Measurements from ENCODE around the gene ARMH1. TPM values are rescaled to one million over a fixed set of nuclear protein-coding genes. Genes with fewer than 3 reads are reported as not detected.

The ARMH1 gene
- total RNA-seq, 1 experiment from 2014 or later, result 0.65 TPM

DNA sequence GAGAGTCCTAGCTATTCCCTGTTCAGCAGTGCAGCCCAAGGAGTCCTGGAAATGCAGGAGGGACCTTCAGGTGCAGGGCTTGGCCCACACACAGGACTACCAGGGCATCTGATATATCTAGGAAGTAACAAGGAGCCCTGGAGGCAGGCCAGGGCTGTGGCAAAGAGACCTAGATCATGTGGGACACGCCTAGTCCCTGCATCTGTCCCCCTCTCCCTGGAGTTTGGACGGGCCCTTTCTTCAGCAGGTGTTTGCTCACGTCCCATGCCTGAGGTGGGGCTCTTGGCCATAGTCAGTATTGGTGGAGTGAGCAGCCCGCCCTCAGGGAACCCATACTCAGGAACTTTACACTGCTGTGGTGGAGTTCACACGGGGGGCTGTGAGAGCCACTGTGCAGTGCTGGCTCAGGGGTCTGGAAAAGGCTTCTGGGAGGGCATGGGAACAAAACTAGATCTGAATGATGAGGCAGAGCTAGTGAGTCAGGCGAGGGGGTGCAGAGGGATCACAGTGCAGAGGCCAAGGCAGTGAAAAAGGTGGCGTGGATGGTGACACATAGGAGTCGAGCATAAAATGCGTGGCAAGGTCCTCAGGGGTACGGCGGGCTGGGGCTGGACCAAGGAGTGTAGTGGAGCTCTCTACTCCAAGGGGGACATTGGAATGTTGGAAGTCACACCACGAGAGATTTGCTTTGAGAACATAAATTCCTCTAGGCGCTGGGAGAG lies 25.8 kb upstream of the ARMH1 start:
- Mint-ChIP-seq H3K4me3 (ENCODE audit: unreplicated experiment) (no peak overlapping the region), H3K27me3 (ENCODE audit: insufficient read depth, unreplicated experiment) (no peaks in the 10 kb centered on the region), H3K9me3 (ENCODE audit: unreplicated experiment) (no peaks in the 10 kb centered on the region), H3K36me3 (ENCODE audit: insufficient read depth, unreplicated experiment) (peaks cover 45% of the 10 kb centered on the region), H3K27ac (ENCODE audit: low read depth, unreplicated experiment) (peak overlapping the region; percentile 5), H3K4me1 (ENCODE audit: insufficient read depth, unreplicated experiment) (no peaks in the 10 kb centered on the region)
- no peak for DNase-seq (ENCODE audit: unreplicated experiment)
- ChIA-PET CTCF (interaction anchor here (0.6 to 0.8 kb wide), 4 partner anchors 43 to 607 kb away, joined by 3 to 4 read pairs (median 3); no protein-coding TSS in a partner anchor), POLR2A (interaction anchor here (1.2 kb wide), 1 partner anchor 26 kb away, joined by 3 read pairs; the partner anchor contains the start of genes ARMH1 and TMEM53)
- BruUV-seq (replicated peaks), result no TSS peak
- intact Hi-C loops (cut with micrococcal nuclease), result no loop called here
- TF ChIP-seq, protein P1, sequence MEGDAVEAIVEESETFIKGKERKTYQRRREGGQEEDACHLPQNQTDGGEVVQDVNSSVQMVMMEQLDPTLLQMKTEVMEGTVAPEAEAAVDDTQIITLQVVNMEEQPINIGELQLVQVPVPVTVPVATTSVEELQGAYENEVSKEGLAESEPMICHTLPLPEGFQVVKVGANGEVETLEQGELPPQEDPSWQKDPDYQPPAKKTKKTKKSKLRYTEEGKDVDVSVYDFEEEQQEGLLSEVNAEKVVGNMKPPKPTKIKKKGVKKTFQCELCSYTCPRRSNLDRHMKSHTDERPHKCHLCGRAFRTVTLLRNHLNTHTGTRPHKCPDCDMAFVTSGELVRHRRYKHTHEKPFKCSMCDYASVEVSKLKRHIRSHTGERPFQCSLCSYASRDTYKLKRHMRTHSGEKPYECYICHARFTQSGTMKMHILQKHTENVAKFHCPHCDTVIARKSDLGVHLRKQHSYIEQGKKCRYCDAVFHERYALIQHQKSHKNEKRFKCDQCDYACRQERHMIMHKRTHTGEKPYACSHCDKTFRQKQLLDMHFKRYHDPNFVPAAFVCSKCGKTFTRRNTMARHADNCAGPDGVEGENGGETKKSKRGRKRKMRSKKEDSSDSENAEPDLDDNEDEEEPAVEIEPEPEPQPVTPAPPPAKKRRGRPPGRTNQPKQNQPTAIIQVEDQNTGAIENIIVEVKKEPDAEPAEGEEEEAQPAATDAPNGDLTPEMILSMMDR (IDR thresholded peaks at IDR 0.05; ENCODE audit: unreplicated experiment), result no peak

DNA sequence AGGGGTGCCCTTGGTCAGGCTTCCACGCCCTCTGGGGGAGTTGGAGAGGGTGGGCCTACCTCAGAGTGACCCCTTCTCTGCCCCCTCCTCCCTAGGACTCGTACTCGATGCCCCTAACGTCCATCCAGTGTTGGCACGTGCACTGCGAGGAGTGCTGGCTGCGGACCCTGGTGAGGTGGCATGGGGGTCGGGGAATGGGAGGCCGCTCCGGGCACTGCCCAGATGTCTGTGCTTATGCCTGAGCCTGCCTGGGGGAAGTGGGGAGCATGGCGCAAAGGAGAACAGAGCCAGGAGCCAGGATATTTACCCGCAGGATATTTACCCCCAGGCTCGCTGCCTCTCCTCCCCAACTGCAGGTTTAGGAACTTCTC lies 24.7 kb upstream of the ARMH1 start:
- TF ChIP-seq, protein P1 (IDR thresholded peaks at IDR 0.05; ENCODE audit: unreplicated experiment), result no peak
- BruUV-seq (replicated peaks), result no TSS peak
- POLR2A ChIA-PET, result no interaction called here
- Mint-ChIP-seq H3K36me3 (ENCODE audit: insufficient read depth, unreplicated experiment) (peaks cover 37% of the 10 kb centered on the region), H3K4me3 (ENCODE audit: unreplicated experiment) (no peak overlapping the region), H3K27me3 (ENCODE audit: insufficient read depth, unreplicated experiment) (no peaks in the 10 kb centered on the region), H3K27ac (ENCODE audit: low read depth, unreplicated experiment) (no peak overlapping the region), H3K9me3 (ENCODE audit: unreplicated experiment) (no peaks in the 10 kb centered on the region), H3K4me1 (ENCODE audit: insufficient read depth, unreplicated experiment) (no peaks in the 10 kb centered on the region)
- DNase-seq (ENCODE audit: unreplicated experiment), result no peak
- CTCF ChIA-PET, result interaction anchor here (1.2 to 4.4 kb wide), 3 partner anchors 9 to 614 kb away, joined by 3 to 70 read pairs (median 63); no protein-coding TSS in a partner anchor
- intact Hi-C loops (cut with micrococcal nuclease), result no loop called here

DNA sequence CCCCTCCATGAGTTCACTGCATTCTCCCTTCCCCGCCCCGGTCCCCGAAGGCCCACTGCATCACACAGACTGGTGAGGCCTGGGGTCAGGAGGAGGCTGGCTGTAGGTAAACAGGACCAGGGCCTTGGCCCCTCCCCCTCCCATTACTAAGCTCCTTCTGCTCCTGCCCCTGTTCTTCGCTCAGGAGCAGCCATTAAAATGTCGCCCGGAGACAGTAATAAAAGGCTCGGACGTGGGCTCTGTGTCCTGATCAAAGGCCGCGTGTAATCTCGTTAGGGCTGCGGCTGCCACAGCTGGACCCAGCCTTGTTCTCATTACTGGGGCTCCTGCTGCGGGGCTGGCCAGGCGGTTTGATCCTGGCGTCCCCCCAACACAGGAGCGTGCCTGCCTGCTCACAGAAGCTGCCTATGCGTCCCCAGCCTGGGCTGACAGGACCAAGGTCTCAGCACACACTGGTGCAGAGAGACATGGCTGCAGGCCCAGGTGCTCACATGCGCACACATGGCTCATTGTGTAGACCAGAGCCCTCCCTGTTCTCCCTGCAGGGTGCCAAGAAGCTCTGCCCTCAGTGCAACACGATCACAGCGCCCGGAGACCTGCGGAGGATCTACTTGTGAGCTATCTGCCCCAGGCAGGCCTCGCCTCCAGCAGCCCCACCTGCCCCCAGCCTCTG lies 24.2 kb upstream of the ARMH1 start:
- H3K27ac Mint-ChIP-seq (ENCODE audit: low read depth, unreplicated experiment), result no peak overlapping the region
- no TSS peak for BruUV-seq (replicated peaks)
- DNase-seq (ENCODE audit: unreplicated experiment), result no peak
- TF ChIP-seq, protein P1 (IDR thresholded peaks at IDR 0.05; ENCODE audit: unreplicated experiment), result no peak
- H3K36me3 Mint-ChIP-seq (ENCODE audit: insufficient read depth, unreplicated experiment), result peaks cover 33% of the 10 kb centered on the region
- intact Hi-C loops (cut with micrococcal nuclease), result no loop called here
- H3K4me1 Mint-ChIP-seq (ENCODE audit: insufficient read depth, unreplicated experiment), result no peaks in the 10 kb centered on the region
- H3K4me3 Mint-ChIP-seq (ENCODE audit: unreplicated experiment), result no peak overlapping the region
- CTCF ChIA-PET, result interaction anchor here (0.5 to 4.4 kb wide), 8 partner anchors 9 to 645 kb away, joined by 3 to 70 read pairs (median 25); partner anchors contain the start of genes ARMH1 and TMEM53
- POLR2A ChIA-PET, result interaction anchor here (1.4 kb wide), 1 partner anchor 437 kb away, joined by 4 read pairs; the partner anchor contains the start of gene DMAP1
- no peaks in the 10 kb centered on the region for H3K9me3 Mint-ChIP-seq (ENCODE audit: unreplicated experiment)
- no peaks in the 10 kb centered on the region for H3K27me3 Mint-ChIP-seq (ENCODE audit: insufficient read depth, unreplicated experiment)

DNA sequence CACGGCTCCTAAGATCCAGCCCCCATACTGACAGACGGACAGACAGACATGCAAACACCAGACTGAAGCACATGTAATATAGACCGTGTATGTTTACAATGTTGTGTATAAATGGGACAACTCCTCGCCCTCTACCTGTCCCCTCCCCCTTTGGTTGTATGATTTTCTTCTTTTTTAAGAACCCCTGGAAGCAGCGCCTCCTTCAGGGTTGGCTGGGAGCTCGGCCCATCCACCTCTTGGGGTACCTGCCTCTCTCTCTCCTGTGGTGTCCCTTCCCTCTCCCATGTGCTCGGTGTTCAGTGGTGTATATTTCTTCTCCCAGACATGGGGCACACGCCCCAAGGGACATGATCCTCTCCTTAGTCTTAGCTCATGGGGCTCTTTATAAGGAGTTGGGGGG lies 23.4 kb upstream of the ARMH1 start:
- TSS peak; percentile 65 for BruUV-seq (replicated peaks)
- DNase-seq (ENCODE audit: unreplicated experiment), result no peak
- TF ChIP-seq, protein P1 (IDR thresholded peaks at IDR 0.05; ENCODE audit: unreplicated experiment), result no peak
- H3K36me3 Mint-ChIP-seq (ENCODE audit: insufficient read depth, unreplicated experiment), result peaks cover 26% of the 10 kb centered on the region
- H3K27me3 Mint-ChIP-seq (ENCODE audit: insufficient read depth, unreplicated experiment), result no peaks in the 10 kb centered on the region
- no peak overlapping the region for H3K4me3 Mint-ChIP-seq (ENCODE audit: unreplicated experiment)
- no peak overlapping the region for H3K27ac Mint-ChIP-seq (ENCODE audit: low read depth, unreplicated experiment)
- intact Hi-C loops (cut with micrococcal nuclease), result no loop called here
- H3K9me3 Mint-ChIP-seq (ENCODE audit: unreplicated experiment), result no peaks in the 10 kb centered on the region
- POLR2A ChIA-PET, result interaction anchor here (1.3 to 3.0 kb wide), 3 partner anchors 10 to 438 kb away, joined by 4 to 11 read pairs (median 4); partner anchors contain the start of gene DMAP1
- H3K4me1 Mint-ChIP-seq (ENCODE audit: insufficient read depth, unreplicated experiment), result no peaks in the 10 kb centered on the region
- CTCF ChIA-PET, result interaction anchor here (1.3 to 4.4 kb wide), 8 partner anchors 10 to 646 kb away, joined by 3 to 70 read pairs (median 31); partner anchors contain the start of genes ARMH1 and TMEM53

All from MCF 10A (cell line).